OCI-LY3 (cell line): Measurements from ENCODE around the gene CLMN.

Source experiments
- CTCF ChIP-seq: fragments of 200-600, 300-600 bp; sonication (generic); IDR thresholded peaks from 2 replicates; pipeline ENCODE4 v1.5.1; 2014; ENCODE audit warnings: antibody characterized with exemption, low read length, low read depth
- EZH2phosphoT487 ChIP-seq: fragments of 200-600 bp; shearing (Covaris generic); IDR thresholded peaks from 2 replicates; pipeline ENCODE4 v1.6.1; 2018; ENCODE audit warnings: antibody characterized with exemption, mixed run types, low read depth

- TF ChIP-seq CTCF (no peak), EZH2phosphoT487 (no peak)
Measured at GRCh38 chr14:95293449-95293848, 26.3 kb downstream of the CLMN start.
